ENCODE measurements around the gene IRX5.

Gene IRX5

DNA sequence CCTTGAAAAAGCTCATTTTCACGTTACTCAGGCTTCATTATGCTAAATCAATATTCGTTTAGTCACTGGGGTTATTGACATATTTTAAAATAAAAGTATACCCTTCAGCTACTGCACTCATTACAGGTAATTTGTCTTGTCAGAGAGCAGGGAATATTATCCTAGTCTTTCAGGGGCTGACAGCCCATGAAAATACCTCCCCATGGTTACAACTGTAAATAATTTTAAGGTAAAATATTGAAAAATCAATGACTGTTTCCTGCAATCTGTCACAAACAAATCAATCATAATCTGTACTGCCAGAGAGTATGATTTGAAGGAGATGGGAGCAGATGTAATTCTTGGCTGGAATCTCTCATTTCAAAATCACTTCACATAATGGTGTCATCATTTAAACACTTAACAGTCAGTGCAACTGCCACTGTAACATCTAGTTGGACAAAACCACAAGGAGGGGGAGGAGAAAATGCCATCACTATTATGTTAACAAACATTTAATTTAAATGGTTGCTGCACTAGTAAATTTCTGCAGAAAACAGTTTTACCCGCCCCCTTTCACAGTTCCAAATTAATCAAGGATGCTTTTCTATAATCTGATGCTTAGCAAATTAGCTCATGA is 9.3 kb upstream of the IRX5 start:
- no peak overlapping the region for H2BK15ac ChIP-seq (ENCODE audit: low read length)
- DNase-seq (ENCODE audit: low spot score): no peak
- no peak overlapping the region for H2BK5ac ChIP-seq (ENCODE audit: low read length)
- H3K27me3 ChIP-seq (ENCODE audit: control insufficient read depth in 3 of 3, insufficient read depth in 3 of 3, low read depth in 1 of 3, low read length in 3 of 3): no peaks in the 10 kb centered on the region
- no peak overlapping the region for H2AFZ ChIP-seq (ENCODE audit: low read length)
- no CpG with 5 or more reads among the region's 3 CpGs for WGBS, 2 donors (ENCODE audit: extremely low coverage in 2 of 2, insufficient read length in 2 of 2, insufficient replicate concordance in 1 of 2)
- no peaks in the 10 kb centered on the region for H3K9me3 ChIP-seq (replicated peaks in 1 of 2; ENCODE audit: control insufficient read depth in 2 of 2, insufficient read depth in 1 of 2, low read depth in 1 of 2, low read length in 2 of 2)
- H3K14ac ChIP-seq (ENCODE audit: low read length): no peak overlapping the region
- H2AK5ac ChIP-seq (ENCODE audit: low read depth, low read length): no peak overlapping the region
- peaks cover 0 to 14% of the 10 kb centered on the region in 2 donors for H3K4me1 ChIP-seq (ENCODE audit: control insufficient read depth in 2 of 2, insufficient read depth in 1 of 2, low read depth in 1 of 2, low read length in 2 of 2)
- no peak overlapping the region for H3K4ac ChIP-seq (ENCODE audit: low read length)
- no peak overlapping the region for H4K91ac ChIP-seq (ENCODE audit: low read depth, low read length, poor library complexity)
- H3K36me3 ChIP-seq (replicated peaks in 1 of 2; ENCODE audit: control insufficient read depth in 2 of 2, insufficient read depth in 2 of 2, low read length in 2 of 2): peaks cover 0 to 73% of the 10 kb centered on the region in 2 donors
- no peak overlapping the region for H2BK12ac ChIP-seq (ENCODE audit: low read length)
- no peak overlapping the region for H3K4me2 ChIP-seq (ENCODE audit: insufficient read depth, low read length, poor library complexity, severe bottlenecking)
- H3K18ac ChIP-seq (ENCODE audit: low read length): no peak overlapping the region
- H3K27ac ChIP-seq (replicated peaks; ENCODE audit: low read length): no peak overlapping the region
- H3K23ac ChIP-seq (ENCODE audit: low read depth, low read length, poor library complexity): no peak overlapping the region
- H2BK120ac ChIP-seq (ENCODE audit: low read depth, low read length): no peak overlapping the region
- H3K4me3 ChIP-seq (ENCODE audit: low read length in 2 of 2): no peak overlapping the region
- no peak overlapping the region for H4K8ac ChIP-seq (ENCODE audit: low read depth, low read length)
- H3K9ac ChIP-seq (ENCODE audit: low read depth, low read length, poor library complexity): no peak overlapping the region
- peaks cover 2% of the 10 kb centered on the region for H3K79me1 ChIP-seq (ENCODE audit: low read depth, low read length)

DNA sequence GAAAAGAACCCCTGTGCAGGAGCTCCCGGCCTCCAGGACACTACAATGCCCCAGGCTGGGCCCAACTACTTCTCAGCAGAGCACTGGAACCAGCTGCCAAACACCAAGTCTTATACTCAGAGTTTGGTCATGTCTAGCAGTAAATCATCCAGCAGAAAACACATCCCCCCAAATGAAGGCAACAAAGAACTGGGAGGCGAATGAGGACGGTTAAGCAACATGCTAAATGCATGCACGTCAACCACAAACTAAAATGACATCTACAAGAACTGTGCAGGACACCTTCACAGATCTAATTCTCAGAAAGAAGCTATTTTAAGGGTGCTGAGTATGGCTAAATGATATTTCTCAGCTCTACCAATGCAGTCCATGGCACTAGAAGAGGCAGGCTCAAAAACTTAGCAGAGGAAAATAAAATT is 7.6 kb upstream of the IRX5 start:
- Histone ChIP-seq H2AFZ (ENCODE audit: low read length) (no peak overlapping the region), H4K91ac (ENCODE audit: low read depth, low read length, poor library complexity) (no peak overlapping the region), H3K23ac (ENCODE audit: low read depth, low read length, poor library complexity) (no peak overlapping the region), H3K79me1 (ENCODE audit: low read depth, low read length) (peaks cover 2% of the 10 kb centered on the region), H3K4ac (ENCODE audit: low read length) (no peak overlapping the region), H3K18ac (ENCODE audit: low read length) (no peak overlapping the region), H3K4me2 (ENCODE audit: insufficient read depth, low read length, poor library complexity, severe bottlenecking) (no peak overlapping the region), H3K9me3 (replicated peaks in 1 of 2; ENCODE audit: control insufficient read depth in 2 of 2, insufficient read depth in 1 of 2, low read depth in 1 of 2, low read length in 2 of 2) (no peaks in the 10 kb centered on the region), H2BK15ac (ENCODE audit: low read length) (no peak overlapping the region), H3K4me3 (ENCODE audit: low read length in 2 of 2) (no peak overlapping the region), H3K9ac (ENCODE audit: low read depth, low read length, poor library complexity) (no peak overlapping the region), H3K4me1 (ENCODE audit: control insufficient read depth in 2 of 2, insufficient read depth in 1 of 2, low read depth in 1 of 2, low read length in 2 of 2) (peaks cover 4 to 17% of the 10 kb centered on the region in 2 donors), H2BK12ac (ENCODE audit: low read length) (no peak overlapping the region), H3K27me3 (ENCODE audit: control insufficient read depth in 3 of 3, insufficient read depth in 3 of 3, low read depth in 1 of 3, low read length in 3 of 3) (no peaks in the 10 kb centered on the region), H3K14ac (ENCODE audit: low read length) (no peak overlapping the region), H2BK120ac (ENCODE audit: low read depth, low read length) (no peak overlapping the region), H3K27ac (replicated peaks; ENCODE audit: low read length) (no peak overlapping the region), H4K8ac (ENCODE audit: low read depth, low read length) (no peak overlapping the region), H2AK5ac (ENCODE audit: low read depth, low read length) (no peak overlapping the region), H3K36me3 (replicated peaks in 1 of 2; ENCODE audit: control insufficient read depth in 2 of 2, insufficient read depth in 2 of 2, low read length in 2 of 2) (peaks cover 0 to 55% of the 10 kb centered on the region in 2 donors), H2BK5ac (ENCODE audit: low read length) (no peak overlapping the region)
- no CpG with 5 or more reads among the region's 4 CpGs for WGBS, 2 donors (ENCODE audit: extremely low coverage in 2 of 2, insufficient read length in 2 of 2, insufficient replicate concordance in 1 of 2)
- no peak for DNase-seq (ENCODE audit: low spot score)

- Histone ChIP-seq H3K4me2 (ENCODE audit: insufficient read depth, low read length, poor library complexity, severe bottlenecking) (no peak overlapping the region), H2BK12ac (ENCODE audit: low read length) (no peak overlapping the region), H3K18ac (ENCODE audit: low read length) (no peak overlapping the region), H2AK5ac (ENCODE audit: low read depth, low read length) (no peak overlapping the region), H3K79me1 (ENCODE audit: low read depth, low read length) (peaks cover 2% of the 10 kb centered on the region), H3K9me3 (replicated peaks in 1 of 2; ENCODE audit: control insufficient read depth in 2 of 2, insufficient read depth in 1 of 2, low read depth in 1 of 2, low read length in 2 of 2) (no peaks in the 10 kb centered on the region), H3K4me1 (ENCODE audit: control insufficient read depth in 2 of 2, insufficient read depth in 1 of 2, low read depth in 1 of 2, low read length in 2 of 2) (peaks cover 4 to 17% of the 10 kb centered on the region in 2 donors), H3K14ac (ENCODE audit: low read length) (no peak overlapping the region), H2BK5ac (ENCODE audit: low read length) (no peak overlapping the region), H2AFZ (ENCODE audit: low read length) (no peak overlapping the region), H4K91ac (ENCODE audit: low read depth, low read length, poor library complexity) (no peak overlapping the region), H3K9ac (ENCODE audit: low read depth, low read length, poor library complexity) (no peak overlapping the region), H3K4ac (ENCODE audit: low read length) (no peak overlapping the region), H3K4me3 (ENCODE audit: low read length in 2 of 2) (no peak overlapping the region), H2BK15ac (ENCODE audit: low read length) (no peak overlapping the region), H3K27ac (replicated peaks; ENCODE audit: low read length) (no peak overlapping the region), H3K36me3 (replicated peaks in 1 of 2; ENCODE audit: control insufficient read depth in 2 of 2, insufficient read depth in 2 of 2, low read length in 2 of 2) (peaks cover 0 to 46% of the 10 kb centered on the region in 2 donors), H4K8ac (ENCODE audit: low read depth, low read length) (no peak overlapping the region), H2BK120ac (ENCODE audit: low read depth, low read length) (no peak overlapping the region), H3K27me3 (ENCODE audit: control insufficient read depth in 3 of 3, insufficient read depth in 3 of 3, low read depth in 1 of 3, low read length in 3 of 3) (no peaks in the 10 kb centered on the region), H3K23ac (ENCODE audit: low read depth, low read length, poor library complexity) (no peak overlapping the region)
- no CpG with 5 or more reads among the region's 2 CpGs for WGBS, 2 donors (ENCODE audit: extremely low coverage in 2 of 2, insufficient read length in 2 of 2, insufficient replicate concordance in 1 of 2)
- no peak for DNase-seq (ENCODE audit: low spot score)
Observed at GRCh38 chr16:54923988-54924387, 6.7 kb upstream of the IRX5 start.

GRCh38 chr16:54926166-54926838 is 4.4 kb upstream of the IRX5 start:
- H3K4me2 ChIP-seq (ENCODE audit: insufficient read depth, low read length, poor library complexity, severe bottlenecking): no peak overlapping the region
- no peak overlapping the region for H2BK5ac ChIP-seq (ENCODE audit: low read length)
- H4K91ac ChIP-seq (ENCODE audit: low read depth, low read length, poor library complexity): no peak overlapping the region
- no CpG with 5 or more reads among the region's 4 CpGs for WGBS, 2 donors (ENCODE audit: extremely low coverage in 2 of 2, insufficient read length in 2 of 2, insufficient replicate concordance in 1 of 2)
- no peak overlapping the region for H4K8ac ChIP-seq (ENCODE audit: low read depth, low read length)
- H2BK12ac ChIP-seq (ENCODE audit: low read length): no peak overlapping the region
- H3K27me3 ChIP-seq (ENCODE audit: control insufficient read depth in 3 of 3, insufficient read depth in 3 of 3, low read depth in 1 of 3, low read length in 3 of 3): no peaks in the 10 kb centered on the region
- H3K9ac ChIP-seq (ENCODE audit: low read depth, low read length, poor library complexity): no peak overlapping the region
- no peak overlapping the region for H3K4ac ChIP-seq (ENCODE audit: low read length)
- H3K9me3 ChIP-seq (replicated peaks in 1 of 2; ENCODE audit: control insufficient read depth in 2 of 2, insufficient read depth in 1 of 2, low read depth in 1 of 2, low read length in 2 of 2): no peaks in the 10 kb centered on the region
- peaks cover 0 to 23% of the 10 kb centered on the region in 2 donors for H3K36me3 ChIP-seq (replicated peaks in 1 of 2; ENCODE audit: control insufficient read depth in 2 of 2, insufficient read depth in 2 of 2, low read length in 2 of 2)
- H3K79me1 ChIP-seq (ENCODE audit: low read depth, low read length): peaks cover 2% of the 10 kb centered on the region
- no peak overlapping the region for H3K27ac ChIP-seq (replicated peaks; ENCODE audit: low read length)
- no peak overlapping the region for H3K18ac ChIP-seq (ENCODE audit: low read length)
- H2BK15ac ChIP-seq (ENCODE audit: low read length): no peak overlapping the region
- DNase-seq (ENCODE audit: low spot score): no peak
- H3K4me1 ChIP-seq (ENCODE audit: control insufficient read depth in 2 of 2, insufficient read depth in 1 of 2, low read depth in 1 of 2, low read length in 2 of 2): peaks cover 4 to 17% of the 10 kb centered on the region in 2 donors
- no peak overlapping the region for H3K23ac ChIP-seq (ENCODE audit: low read depth, low read length, poor library complexity)
- no peak overlapping the region for H2BK120ac ChIP-seq (ENCODE audit: low read depth, low read length)
- no peak overlapping the region for H2AK5ac ChIP-seq (ENCODE audit: low read depth, low read length)
- H3K4me3 ChIP-seq (ENCODE audit: low read length in 2 of 2): peak overlapping the region in 1 of 2 donors; percentile 86
- H3K14ac ChIP-seq (ENCODE audit: low read length): no peak overlapping the region
- H2AFZ ChIP-seq (ENCODE audit: low read length): no peak overlapping the region
